Tibial nerve (tissue), 4 donors: ENCODE data around the gene NDRG4.

Experiments used
- CTCF ChIP-seq, 5 experiments: fragments of 200-600 bp in 3 of 5; fragments of 450-650 bp in 2 of 5; sonication (generic) in 3 of 5; IDR thresholded peaks; one replicate each; pipeline ENCODE4 v1.5.1; 2016 to 2019; ENCODE audit warnings: antibody characterized with exemption in 5 of 5, mild to moderate bottlenecking in 3 of 5, moderate library complexity in 2 of 5
- EP300 ChIP-seq, 2 donors: sonication (generic); formaldehyde crosslinking; IDR thresholded peaks; one replicate each; pipeline ENCODE4 v1.6.1; 2017; ENCODE audit warnings: antibody characterized with exemption in 2 of 2, mild to moderate bottlenecking in 1 of 2
- POLR2A ChIP-seq, 2 donors: fragments of 450-650 bp; IDR thresholded peaks; one replicate each; pipeline ENCODE4 v1.6.1; 2017; ENCODE audit warnings: antibody characterized with exemption in 2 of 2, mild to moderate bottlenecking in 2 of 2, moderate library complexity in 2 of 2

DNA sequence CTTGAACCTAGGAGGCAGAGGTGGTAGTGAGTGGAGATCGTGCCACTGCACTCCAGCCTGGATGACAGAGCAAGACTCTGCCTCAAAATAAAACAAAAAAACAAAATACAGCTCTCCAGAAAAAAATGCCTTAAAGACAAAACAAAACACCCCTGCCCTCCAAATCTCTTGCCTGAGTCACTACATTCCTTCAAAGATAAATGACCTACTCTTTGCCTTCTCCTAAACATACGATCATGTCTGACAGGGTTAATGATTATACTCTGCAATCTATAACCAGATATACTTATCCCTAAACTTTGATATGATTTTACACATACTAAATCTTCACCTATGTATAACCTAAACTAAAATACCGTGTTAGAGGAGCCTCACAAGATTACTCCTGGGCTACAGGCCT, 13.9 kb downstream of the NDRG4 start:
- TF ChIP-seq CTCF (IDR thresholded peaks at IDR 0.05) = no peak
- TF ChIP-seq POLR2A (IDR thresholded peaks at IDR 0.05) = no peak
- no peak for TF ChIP-seq EP300 (IDR thresholded peaks at IDR 0.05)
